OCI-LY1 (cell line): ENCODE measurements around the gene RRAD.

Experiments used
- H2AFZ ChIP-seq: fragments of 200-600 bp; sonication (generic), shearing (Covaris generic); 2 replicates; pipeline ENCODE4 v1.6.0; 2014; ENCODE audit warnings: antibody characterized with exemption, mild to moderate bottlenecking, low read length
- H3F3A ChIP-seq: fragments of 200-600 bp; sonication (generic), shearing (Covaris generic); 2 replicates; pipeline ENCODE4 v1.6.0; 2014; ENCODE audit warnings: mild to moderate bottlenecking, antibody characterized with exemption, low read length, moderate library complexity; ENCODE audit not compliant: insufficient read depth
- H3K27ac ChIP-seq: fragments of 200-600 bp; sonication (generic); 2 replicates; pipeline ENCODE4 v1.5.1; 2014; ENCODE audit warnings: low read length, mixed run types, mild to moderate bottlenecking, low read depth; ENCODE audit not compliant: poor library complexity, severe bottlenecking
- H3K27me3 ChIP-seq: fragments of 200-600 bp; sonication (generic); 2 replicates; pipeline ENCODE4 v1.6.0; 2014; ENCODE audit warnings: antibody characterized with exemption, mild to moderate bottlenecking, low read length, moderate library complexity; ENCODE audit not compliant: insufficient read depth
- H3K36me3 ChIP-seq: fragments of 200-600 bp; sonication (generic); 2 replicates; pipeline ENCODE4 v1.6.1; 2014; ENCODE audit warnings: mild to moderate bottlenecking, antibody characterized with exemption, low read length, moderate library complexity, mixed read lengths; ENCODE audit not compliant: insufficient read depth
- H3K4me1 ChIP-seq: fragments of 200-600 bp; sonication (generic); 2 replicates; pipeline ENCODE4 v1.5.1; 2014; ENCODE audit warnings: mild to moderate bottlenecking, low read length, moderate library complexity; ENCODE audit not compliant: insufficient read depth, severe bottlenecking
- H3K4me2 ChIP-seq: fragments of 200-600 bp; sonication (generic), shearing (Covaris generic); 2 replicates; pipeline ENCODE4 v1.6.1; 2014; ENCODE audit warnings: low read length
- H3K4me3 ChIP-seq: fragments of 200-600 bp; sonication (generic); 2 replicates; pipeline ENCODE4 v1.5.1; 2014; ENCODE audit warnings: low read length, low read depth, mild to moderate bottlenecking, mixed read lengths; ENCODE audit not compliant: poor library complexity, severe bottlenecking
- H3K79me2 ChIP-seq: fragments of 200-600 bp; shearing (Covaris generic); 2 replicates; pipeline ENCODE4 v1.6.1; 2016; ENCODE audit warnings: mixed run types, low read length, mixed read lengths; ENCODE audit not compliant: insufficient read depth
- H3K9ac ChIP-seq: fragments of 200-600 bp; sonication (generic), shearing (Covaris generic); 2 replicates; pipeline ENCODE4 v1.6.1; 2014; ENCODE audit warnings: mild to moderate bottlenecking, low read length, mixed read lengths
- H3K9me2 ChIP-seq: fragments of 200-600 bp; sonication (generic), shearing (Covaris generic); 2 replicates; pipeline ENCODE4 v1.6.1; 2014; ENCODE audit warnings: low read depth, mild to moderate bottlenecking, low read length, mixed read lengths
- H3K9me3 ChIP-seq: fragments of 200-600 bp; shearing (Covaris generic); 2 replicates; pipeline ENCODE4 v1.6.1; 2014; ENCODE audit warnings: low read length, mixed read lengths
- H4K20me1 ChIP-seq: fragments of 200-600 bp; sonication (generic), shearing (Covaris generic); 2 replicates; pipeline ENCODE4 v1.6.0; 2016; ENCODE audit warnings: mild to moderate bottlenecking, low read length; ENCODE audit not compliant: insufficient read depth
- CTCF ChIP-seq: fragments of 200-600 bp; sonication (generic), shearing (Covaris generic); IDR thresholded peaks from 2 replicates; pipeline ENCODE4 v1.5.1; 2017; ENCODE audit warnings: mild to moderate bottlenecking, antibody characterized with exemption, low read length, moderate library complexity, mixed read lengths
- EZH2 ChIP-seq: fragments of 200-600 bp; sonication (generic), shearing (Covaris generic); IDR thresholded peaks from 2 replicates; pipeline ENCODE4 v1.8.0; 2017; ENCODE audit warnings: borderline replicate concordance, mixed run types, mild to moderate bottlenecking, antibody characterized with exemption, low read length, moderate library complexity, mixed read lengths

Gene RRAD

GRCh38 chr16:66900721-66901441 lies 24.5 kb downstream of the RRAD start:
- H2AFZ ChIP-seq, result no peak overlapping the region
- no peak overlapping the region for H3K4me3 ChIP-seq
- H3K27ac ChIP-seq, result no peak overlapping the region
- H4K20me1 ChIP-seq, result no peaks in the 10 kb centered on the region
- no peaks in the 10 kb centered on the region for H3F3A ChIP-seq
- peaks cover 3% of the 10 kb centered on the region; the same call in 1 of the 2 replicates for H3K27me3 ChIP-seq
- H3K9me3 ChIP-seq, result no peaks in the 10 kb centered on the region
- no peak overlapping the region for H3K4me2 ChIP-seq
- H3K9ac ChIP-seq, result no peak overlapping the region
- no peak for TF ChIP-seq CTCF
- no peak for TF ChIP-seq EZH2
- no peaks in the 10 kb centered on the region for H3K36me3 ChIP-seq
- no peaks in the 10 kb centered on the region for H3K4me1 ChIP-seq
- no peaks in the 10 kb centered on the region for H3K9me2 ChIP-seq
- no peaks in the 10 kb centered on the region for H3K79me2 ChIP-seq

GRCh38 chr16:66899945-66900710 lies 25.2 kb downstream of the RRAD start:
- H3K4me3 ChIP-seq, result no peak overlapping the region
- H3K9me2 ChIP-seq, result no peaks in the 10 kb centered on the region
- H3K9ac ChIP-seq, result no peak overlapping the region
- no peaks in the 10 kb centered on the region for H3K79me2 ChIP-seq
- H3F3A ChIP-seq, result no peaks in the 10 kb centered on the region
- peaks cover 3% of the 10 kb centered on the region; the same call in 1 of the 2 replicates for H3K27me3 ChIP-seq
- TF ChIP-seq CTCF (no peak), EZH2 (no peak)
- no peak overlapping the region for H2AFZ ChIP-seq
- H3K9me3 ChIP-seq, result no peaks in the 10 kb centered on the region
- no peak overlapping the region for H3K27ac ChIP-seq
- H4K20me1 ChIP-seq, result no peaks in the 10 kb centered on the region
- no peaks in the 10 kb centered on the region for H3K4me1 ChIP-seq
- H3K36me3 ChIP-seq, result no peaks in the 10 kb centered on the region
- no peak overlapping the region for H3K4me2 ChIP-seq

GRCh38 chr16:66899310-66899944 lies 25.9 kb downstream of the RRAD start:
- Histone ChIP-seq H3K36me3 (no peaks in the 10 kb centered on the region), H2AFZ (no peak overlapping the region), H3K4me1 (no peaks in the 10 kb centered on the region), H3K27me3 (peaks cover 3% of the 10 kb centered on the region; the same call in 1 of the 2 replicates), H4K20me1 (no peaks in the 10 kb centered on the region), H3K4me2 (no peak overlapping the region), H3K9me2 (no peaks in the 10 kb centered on the region), H3K9ac (no peak overlapping the region), H3K79me2 (no peaks in the 10 kb centered on the region), H3K27ac (no peak overlapping the region), H3K9me3 (no peaks in the 10 kb centered on the region), H3K4me3 (no peak overlapping the region), H3F3A (no peaks in the 10 kb centered on the region)
- TF ChIP-seq CTCF (no peak), EZH2 (no peak)
